Measurements from ENCODE around the gene INF2.

DNA sequence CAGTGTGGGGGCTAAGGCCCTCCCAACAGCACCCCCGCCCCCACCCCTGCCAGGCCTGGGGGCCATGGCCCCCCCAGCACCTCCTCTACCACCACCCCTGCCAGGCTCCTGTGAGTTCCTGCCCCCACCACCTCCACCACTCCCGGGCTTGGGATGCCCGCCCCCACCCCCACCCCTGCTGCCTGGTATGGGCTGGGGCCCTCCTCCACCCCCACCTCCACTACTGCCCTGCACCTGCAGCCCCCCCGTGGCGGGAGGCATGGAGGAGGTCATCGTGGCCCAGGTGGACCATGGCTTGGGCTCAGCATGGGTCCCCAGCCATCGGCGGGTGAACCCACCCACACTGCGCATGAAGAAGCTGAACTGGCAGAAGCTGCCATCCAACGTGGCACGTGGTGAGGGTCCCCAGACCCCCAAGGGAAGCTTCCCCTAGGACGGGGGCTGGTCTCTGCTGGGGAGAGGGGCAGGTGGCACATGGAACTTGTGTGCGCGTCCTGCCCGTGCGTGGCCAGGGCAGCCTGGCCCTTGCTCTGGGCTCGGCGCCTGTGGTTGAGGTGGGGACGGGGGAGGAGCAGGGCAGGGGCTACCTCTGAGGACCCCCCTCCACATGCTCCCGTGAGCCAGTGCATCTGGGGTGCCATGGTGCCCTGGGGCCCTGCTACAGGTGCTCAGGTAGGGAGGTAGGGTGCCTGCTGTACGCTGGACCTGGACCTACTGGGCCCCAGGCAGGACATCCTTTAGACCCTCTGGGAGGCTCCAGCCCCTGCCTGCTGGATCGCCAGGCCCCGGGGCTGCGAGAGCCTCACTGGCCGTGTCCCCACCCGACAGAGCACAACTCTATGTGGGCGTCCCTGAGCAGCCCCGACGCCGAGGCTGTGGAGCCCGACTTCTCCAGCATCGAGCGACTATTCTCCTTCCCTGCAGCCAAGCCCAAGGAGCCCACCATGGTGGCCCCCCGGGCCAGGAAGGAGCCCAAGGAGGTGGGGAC, 18.5 kb downstream of the INF2 start:
- TF ChIP-seq CTCF (conservative IDR thresholded peaks at IDR 0.05; ENCODE audit: low read depth, low read length): no peak
- no peak for TF ChIP-seq EZH2 (IDR thresholded peaks at IDR 0.05; ENCODE audit: borderline replicate concordance, low read depth, low read length, poor library complexity, severe bottlenecking)
